Stimulated activated naive CD4-positive, alpha-beta T cell treated with Interleukin-2 at 50 U/mL for 16 hours (primary cell): ENCODE results near the gene CPNE5.

Experiments
- DNase-seq: peaks from one replicate; lab custom pipeline; 2025; lab: John Stamatoyannopoulos, UW

CPNE5 gene

GRCh38 chr6:36838896-36839748 lies at the start of gene CPNE5:
Gene CPNE5 (minus strand): TSS chr6:36839444. CDS start chr6:36839377, 67 bp downstream.
- peak; percentile 7 for DNase-seq

- no peak for DNase-seq
Measured at GRCh38 chr6:36888115-36888643, 48.9 kb upstream of the CPNE5 start.

DNA sequence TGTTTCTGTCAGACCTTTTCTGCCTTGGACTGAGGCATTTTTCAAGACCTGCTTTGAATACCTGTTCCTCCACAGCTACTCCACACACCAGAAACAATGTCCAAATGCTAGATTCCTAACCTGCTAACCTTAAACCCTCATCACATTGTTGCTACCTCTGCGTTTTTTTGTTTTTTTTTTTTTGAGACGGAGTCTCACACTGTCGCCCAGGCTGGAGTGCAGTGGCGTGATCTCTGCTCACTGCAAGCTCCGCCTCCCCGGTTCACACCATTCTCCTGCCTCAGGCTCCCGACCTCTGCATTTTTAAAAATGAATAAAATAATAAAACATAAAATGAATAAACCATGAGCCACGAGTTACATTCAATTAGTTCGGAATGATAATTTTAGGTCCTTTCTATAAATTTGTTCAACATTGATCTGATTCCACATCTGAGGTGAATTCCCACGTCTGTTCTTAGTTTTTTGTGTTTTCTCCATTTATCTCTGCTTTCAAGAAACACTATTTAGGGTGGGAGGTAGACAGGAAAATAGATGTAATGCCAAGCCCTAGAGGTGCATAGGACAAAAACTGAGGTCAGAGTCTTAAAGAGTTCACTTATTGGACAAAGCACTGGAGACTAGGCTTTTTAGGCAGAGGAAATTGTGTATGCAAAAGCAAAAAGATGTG lies 47.8 kb upstream of the CPNE5 start:
- DNase-seq = no peak

DNA sequence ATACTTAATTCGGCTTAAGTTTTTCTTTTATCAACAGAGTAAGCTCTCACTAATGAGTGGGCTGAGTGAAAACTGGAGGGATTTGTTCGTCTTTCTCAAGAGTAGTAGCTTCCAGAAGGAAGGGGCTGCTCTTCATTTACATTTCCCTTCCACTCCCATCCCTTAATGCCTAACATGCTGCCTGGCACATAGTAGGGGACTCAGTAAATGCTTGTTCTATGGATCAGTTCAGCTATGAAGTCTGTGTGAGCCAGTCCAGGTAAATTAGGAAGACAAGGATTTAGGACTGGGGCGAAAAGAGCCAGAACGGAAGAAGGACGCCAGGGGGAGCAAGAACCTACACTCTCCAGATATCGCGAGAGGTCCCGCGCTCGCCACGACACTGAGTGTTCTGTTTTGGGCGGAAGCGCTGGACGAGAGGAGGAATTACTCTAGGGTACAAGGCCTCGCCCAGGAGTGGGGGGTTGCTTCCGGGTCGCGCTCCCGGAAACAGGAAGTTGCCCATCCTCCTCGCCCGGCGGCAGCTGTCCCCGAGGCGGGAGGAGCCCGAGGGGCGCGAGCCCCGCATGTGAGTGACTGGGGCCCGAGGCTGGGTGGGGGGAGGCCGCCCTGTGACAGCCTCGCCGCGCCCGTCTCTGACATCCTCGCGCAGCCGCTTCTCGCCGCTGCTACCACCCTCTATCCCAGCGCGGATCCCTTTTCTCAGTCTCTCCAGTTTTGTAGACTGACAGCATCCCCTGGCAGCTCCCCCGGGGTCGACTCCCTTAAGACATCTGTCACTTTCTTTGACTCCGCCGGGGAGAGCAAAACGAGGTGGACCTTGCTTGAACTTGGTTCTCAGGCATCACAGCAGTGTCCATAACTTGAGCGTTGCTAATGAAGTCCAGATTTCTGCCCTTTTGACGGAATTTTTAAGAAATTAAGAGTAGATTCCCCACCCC lies 46.5 kb upstream of the CPNE5 start, which contains the start of gene C6orf89:
Gene C6orf89, plus strand, starts transcription at position 492 of the 941 bp plus-strand sequence. CDS start 13,493 bp downstream, outside the sequence.
- peak; percentile 97 for DNase-seq

DNA sequence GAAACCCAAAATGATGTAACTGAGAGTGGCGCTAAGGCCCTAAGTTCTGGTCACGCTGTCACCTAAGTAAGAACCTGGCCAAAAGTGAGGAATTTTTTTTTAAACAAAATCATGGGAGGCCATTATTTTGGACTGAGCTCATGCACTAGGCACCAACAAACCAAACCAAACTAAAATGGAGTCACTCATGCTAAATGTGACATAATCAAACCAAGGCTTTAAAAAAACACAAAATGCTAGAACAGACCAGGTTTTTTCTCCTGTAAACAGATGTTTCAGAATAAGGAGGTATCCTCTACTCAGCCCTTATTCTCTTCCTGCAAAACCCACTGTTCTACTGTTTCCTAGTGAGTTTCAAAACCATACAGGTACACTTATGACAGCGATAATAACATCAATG lies 45.4 kb upstream of the CPNE5 start:
- no peak for DNase-seq

DNA sequence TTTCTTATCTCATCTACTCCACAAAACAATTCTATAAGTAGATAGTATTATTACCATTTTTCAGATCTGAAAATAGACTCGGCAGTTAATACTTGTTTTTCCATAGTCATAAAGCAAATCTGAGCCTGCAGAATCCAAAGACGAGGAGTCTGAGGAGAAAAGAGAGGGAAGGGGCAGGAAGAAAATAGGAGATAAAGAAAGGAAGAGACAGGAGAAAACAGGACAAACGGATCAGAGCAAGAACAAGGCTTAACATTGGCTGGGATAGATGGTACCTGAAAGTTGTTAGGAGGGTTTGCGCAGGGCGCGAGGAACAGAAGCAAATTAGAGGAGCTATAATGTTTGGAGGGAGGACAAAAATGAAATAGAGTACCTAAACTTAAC lies 36.0 kb upstream of the CPNE5 start:
- no peak for DNase-seq

DNA sequence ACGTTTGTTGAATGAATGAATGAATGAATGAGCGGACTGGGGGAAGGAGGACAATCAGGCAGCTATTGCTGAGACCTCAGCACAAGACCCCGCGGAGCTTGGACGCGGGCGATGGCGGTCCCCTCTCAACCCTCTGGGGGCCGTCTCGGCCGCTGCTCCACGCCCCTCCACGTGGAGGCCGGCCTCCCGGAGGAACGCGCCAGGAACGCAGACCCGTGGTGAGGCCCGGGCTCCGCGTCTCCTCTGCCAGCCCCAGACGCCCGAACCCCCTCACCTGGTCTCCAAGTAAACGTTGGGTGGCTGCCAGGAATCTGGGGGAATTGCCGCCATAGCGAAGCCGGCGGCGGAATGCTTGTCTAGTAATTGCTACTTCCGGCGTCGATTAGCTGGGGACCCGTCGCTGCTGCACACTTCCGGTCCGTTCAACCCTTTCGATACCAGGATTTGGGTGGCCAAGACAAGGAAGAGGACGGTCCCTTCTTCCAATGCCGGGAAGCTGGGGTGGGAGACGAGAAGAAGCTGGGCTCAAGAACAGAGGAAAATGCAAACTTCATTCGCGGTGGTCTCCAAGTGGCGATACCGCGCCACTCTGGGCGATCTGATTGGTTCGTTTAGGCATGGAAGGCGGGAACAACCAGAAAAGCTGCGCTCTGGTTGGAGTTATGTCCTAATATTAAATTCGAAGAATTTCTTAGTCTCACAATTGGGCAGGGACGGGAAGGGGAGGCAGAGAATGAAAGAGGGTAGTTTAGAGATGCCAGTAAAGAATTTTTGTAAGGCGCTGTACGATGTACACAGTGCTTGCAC lies 35.4 kb upstream of the CPNE5 start, which contains the start of gene PPIL1:
Gene PPIL1, minus strand, starts transcription at position 361 of the 807 bp plus-strand sequence. Its CDS starts 31 bp downstream, at position 330.
- peak; percentile 80 for DNase-seq

DNA sequence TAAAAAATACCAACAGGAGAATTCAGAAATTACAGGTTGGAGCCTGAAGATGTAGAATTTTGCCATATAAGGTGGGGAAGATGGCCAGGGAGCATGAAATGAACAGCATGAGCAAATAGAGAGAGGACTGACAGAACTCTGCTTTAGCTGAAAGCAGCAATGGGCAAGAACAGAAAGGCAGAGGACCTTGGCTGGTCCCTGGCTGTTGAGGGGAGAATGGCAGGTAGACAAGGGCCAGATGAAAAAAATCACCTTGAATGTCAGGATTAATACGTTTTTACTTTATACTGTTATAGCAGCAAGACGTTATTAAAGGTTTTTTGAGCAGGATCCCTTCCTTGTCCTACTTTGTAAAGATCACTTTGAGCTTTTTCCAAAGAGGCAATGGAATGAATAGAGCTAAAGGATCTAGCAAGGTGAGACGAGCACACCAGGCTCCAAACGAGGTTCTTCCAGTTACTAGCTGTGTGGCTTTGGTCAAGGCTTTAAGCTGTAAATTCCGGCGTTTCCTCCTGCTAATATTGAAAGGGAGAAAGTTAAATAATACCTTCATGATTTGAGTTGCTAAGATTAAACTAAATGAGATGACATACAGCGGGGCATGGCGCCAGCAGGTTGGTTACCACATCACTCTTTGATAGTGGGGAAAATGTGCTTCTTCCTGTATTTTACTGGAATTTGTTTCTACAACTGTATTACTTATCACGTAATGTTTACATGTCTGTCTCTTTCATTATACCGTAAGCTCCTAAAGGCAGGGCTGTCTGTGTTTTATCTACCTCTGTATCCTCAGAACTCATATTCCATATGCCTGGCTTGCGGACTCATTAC lies 34.6 kb upstream of the CPNE5 start:
- DNase-seq = no peak

- DNase-seq = no peak
Measured at GRCh38 chr6:36873115-36873514, 33.9 kb upstream of the CPNE5 start.

DNA sequence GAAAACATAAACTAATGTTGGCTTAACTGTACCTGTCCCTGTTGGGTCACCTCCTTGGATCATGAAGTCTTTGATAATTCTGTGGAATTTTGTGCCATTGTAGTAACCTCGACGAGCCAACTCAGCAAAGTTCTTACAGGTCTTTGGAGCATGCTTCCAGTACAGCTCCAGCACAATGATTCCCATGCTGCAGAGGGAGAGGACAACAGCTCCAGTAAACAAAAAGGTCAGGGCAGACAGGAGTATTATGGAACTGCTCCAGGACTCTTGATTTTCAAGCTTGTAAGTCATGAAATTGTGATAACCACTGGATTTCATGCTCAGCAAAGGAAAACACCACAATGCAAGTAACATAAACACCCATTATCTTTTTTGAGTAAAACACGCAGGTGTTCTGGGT lies 32.4 kb upstream of the CPNE5 start:
- DNase-seq = no peak

DNA sequence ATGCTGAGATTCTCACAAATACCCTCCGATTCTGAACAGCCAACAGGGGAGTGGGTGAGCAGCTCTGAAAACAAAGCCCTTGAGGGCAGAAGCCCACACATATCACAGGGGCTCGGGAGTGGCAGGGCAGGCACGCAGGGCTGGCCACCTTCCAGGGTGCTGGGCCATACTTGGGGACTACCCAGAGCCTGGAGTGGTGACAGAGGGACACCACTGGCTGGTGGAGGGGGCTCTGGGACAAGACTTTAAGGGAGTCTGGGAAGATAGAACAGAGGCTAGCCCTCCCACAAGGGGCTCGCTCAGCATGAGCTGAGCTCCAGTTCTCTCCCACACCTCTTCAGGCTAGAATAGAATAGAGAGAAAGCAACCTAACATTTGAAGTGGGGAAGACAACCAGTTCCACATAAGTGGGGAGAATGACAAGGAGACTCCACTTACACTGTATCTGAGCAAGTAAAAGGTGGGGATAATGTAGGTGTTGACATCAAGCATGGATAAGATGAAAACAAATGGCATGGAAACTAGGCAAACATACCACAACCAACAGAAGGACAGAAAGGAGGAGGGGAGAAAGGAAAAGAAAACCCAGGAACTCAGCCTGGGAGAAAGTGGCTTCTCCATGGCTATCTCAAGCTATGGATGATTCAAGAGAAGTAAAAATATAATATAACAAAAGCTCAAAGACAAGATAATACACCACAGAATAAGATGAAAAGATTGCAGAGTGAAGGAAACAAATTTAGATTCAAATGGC lies 28.4 kb upstream of the CPNE5 start:
- no peak for DNase-seq

- no peak for DNase-seq
Measured at GRCh38 chr6:36865835-36866234, 26.6 kb upstream of the CPNE5 start.

- DNase-seq = no peak
Measured at GRCh38 chr6:36863670-36864540, 24.7 kb upstream of the CPNE5 start.

DNA sequence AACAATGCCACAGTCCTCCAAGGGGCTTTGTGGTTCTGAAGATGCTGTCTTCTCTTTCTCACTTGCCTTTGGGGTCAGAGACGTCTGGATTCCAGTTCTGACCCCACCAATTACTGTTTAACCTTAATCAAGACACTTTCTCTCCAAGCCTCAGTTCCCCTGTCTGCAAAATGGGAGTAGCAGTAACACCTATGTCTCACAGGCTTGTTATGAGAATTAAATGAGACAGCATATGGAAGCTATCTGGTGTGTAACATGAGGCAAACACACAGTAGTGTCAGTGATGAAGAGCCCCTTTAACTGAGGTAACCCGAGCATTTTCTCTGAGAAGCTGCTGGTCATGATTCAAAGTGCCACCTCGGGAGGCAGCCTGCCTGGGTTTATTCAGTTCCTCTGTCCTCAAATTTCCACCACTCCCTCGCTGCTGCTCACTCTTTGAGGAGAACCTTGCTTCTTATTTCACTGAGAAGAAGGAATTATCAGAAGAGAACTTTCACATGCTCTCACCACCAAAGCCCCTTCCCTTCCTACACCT lies 23.7 kb upstream of the CPNE5 start:
- no peak for DNase-seq

- DNase-seq = no peak
Measured at GRCh38 chr6:36862164-36862847, 23.1 kb upstream of the CPNE5 start.

- no peak for DNase-seq
Measured at GRCh38 chr6:36860126-36860525, 20.9 kb upstream of the CPNE5 start.

DNA sequence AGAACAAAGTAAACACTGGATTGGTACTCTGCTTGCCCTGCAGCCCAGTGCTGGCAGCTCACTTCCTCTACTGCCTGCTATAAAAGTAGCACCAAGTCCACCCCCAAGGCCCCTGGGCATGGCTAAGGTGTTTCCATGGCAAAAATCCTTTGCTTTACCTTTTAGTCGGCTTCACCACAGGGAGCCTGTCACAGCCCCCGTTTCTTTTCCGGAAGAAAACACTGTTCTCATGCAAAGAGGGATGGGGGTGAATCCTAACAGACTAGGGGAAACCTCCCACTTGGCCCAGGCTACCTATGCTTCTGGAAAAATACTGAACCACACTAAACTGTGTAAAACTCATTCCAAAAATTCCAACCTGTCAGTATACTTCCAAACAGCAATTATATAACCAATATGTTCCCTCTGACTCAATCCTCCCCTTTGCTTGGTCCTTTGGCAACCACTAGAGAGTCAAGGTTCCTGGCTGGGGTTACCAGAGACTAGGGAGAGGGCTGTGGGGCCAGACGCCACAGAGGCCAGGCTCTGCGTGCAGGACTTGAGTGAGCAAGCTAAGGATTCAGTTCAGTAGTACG lies 19.2 kb upstream of the CPNE5 start:
- no peak for DNase-seq
